GM21723 (cell line): Measurements from ENCODE around the gene CPNE4.
A peak's percentile ranks its signal among the peaks of the same experiment; 100 is the strongest.

Source experiments
- ATAC-seq: cut with Tn5 transposase; IDR thresholded peaks from one replicate; pipeline ENCODE4 v1.9.1; 2021; ENCODE audit warnings: mild to moderate bottlenecking, moderate library complexity; ENCODE audit not compliant: unreplicated experiment

CPNE4 gene

DNA sequence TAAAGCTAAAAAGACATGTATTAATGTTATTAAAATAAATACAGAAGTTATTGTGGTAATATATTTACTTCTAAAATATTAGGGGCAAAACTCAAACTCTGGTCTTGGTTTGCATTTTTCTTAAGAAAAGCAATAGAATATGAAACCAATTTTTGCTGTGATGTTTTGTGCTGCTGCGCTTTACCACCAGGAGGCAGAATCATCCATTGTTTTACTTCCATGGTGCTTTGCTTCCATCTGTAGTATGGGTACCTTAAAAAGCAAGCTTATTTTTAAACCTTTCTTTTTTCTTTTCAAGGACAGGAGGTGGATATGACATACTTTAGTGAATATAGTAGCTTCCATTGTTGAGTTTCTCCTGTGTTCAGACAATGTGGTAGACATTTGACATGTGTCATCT, 485.5 kb downstream of the CPNE4 start:
- no peak for ATAC-seq

GRCh38 chr3:131547585-131547984, 487.2 kb downstream of the CPNE4 start:
- ATAC-seq: no peak

GRCh38 chr3:131546441-131546840, 488.4 kb downstream of the CPNE4 start:
- ATAC-seq: no peak

GRCh38 chr3:131544557-131544956, 490.3 kb downstream of the CPNE4 start:
- no peak for ATAC-seq

GRCh38 chr3:131543714-131544113, 491.1 kb downstream of the CPNE4 start:
- no peak for ATAC-seq

GRCh38 chr3:131541288-131541687, 493.5 kb downstream of the CPNE4 start:
- ATAC-seq: no peak

DNA sequence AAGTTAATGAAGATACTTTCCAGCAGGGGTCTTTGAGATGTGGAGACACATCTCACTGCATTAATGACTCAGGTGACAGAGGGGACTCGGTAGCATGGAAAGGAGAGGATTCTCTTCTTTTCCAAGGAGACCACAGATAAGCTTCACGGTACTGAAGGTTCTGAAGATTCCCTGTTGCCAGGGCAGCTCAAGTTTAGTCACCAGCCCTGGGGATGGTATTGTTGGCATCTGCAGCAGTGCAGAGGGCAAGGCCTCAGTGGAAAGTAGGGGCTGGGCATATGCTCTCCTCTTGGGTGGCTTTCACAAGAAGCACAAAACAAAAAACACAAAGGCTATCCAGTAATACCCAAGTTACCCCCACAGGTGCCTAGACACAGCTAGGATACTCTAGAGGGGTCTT, 494.0 kb downstream of the CPNE4 start:
- no peak for ATAC-seq

DNA sequence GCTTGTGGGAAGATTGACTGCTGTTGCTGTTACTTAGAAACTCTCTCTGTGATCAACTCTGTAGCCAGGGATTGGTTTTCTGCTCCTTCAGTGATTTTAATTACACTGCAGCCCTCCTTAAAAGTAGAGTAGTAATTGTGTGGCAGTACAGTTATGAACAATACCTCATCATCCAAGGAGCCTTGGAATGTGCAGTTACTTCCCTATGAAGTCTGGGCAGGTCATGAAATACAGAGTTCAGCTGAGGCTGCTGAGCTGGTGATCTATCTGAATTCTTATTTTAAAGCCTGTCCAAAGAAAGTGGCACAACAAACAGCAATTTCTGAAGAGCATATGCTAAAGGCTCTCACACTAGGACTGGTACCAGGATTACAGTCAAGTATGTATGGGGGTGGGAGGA, 494.7 kb downstream of the CPNE4 start:
- no peak for ATAC-seq

DNA sequence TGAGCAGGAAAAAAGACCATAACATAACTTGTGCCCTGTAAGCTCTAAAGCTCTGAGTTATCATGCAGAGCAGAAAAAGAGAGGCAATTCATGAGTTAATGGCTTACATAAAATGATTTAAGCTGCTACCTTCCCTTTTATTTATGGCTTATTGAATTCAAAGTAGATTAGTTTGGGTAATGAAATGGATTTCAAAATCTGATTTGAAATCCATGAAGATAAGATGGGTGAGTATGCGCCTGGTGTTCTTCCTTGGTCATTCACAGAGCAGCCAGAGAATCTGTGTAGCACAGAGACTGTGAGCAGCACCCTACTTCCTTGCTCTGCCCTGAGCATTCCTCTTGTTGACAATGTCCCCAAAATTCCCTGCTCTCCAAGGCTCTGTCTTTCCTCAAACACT, 495.8 kb downstream of the CPNE4 start:
- ATAC-seq: no peak

DNA sequence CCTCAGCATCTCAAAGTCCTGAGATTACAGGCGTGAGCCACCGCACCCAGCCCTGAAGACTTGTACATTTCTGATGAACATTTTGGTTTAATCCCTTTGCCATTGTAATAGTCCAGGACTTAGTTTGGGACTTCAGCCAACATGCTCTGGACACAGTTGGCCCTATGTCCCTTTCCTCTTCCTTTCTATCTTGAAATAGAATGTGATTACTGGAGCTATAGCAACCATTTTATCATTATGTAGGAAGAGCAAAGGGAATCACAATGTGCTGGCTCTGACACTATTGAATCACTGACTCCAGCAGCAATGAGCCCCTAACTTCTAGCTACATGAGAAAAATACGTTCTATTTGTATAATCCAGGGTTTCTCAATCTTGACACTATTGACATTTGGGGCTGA, 497.3 kb downstream of the CPNE4 start:
- ATAC-seq: no peak

DNA sequence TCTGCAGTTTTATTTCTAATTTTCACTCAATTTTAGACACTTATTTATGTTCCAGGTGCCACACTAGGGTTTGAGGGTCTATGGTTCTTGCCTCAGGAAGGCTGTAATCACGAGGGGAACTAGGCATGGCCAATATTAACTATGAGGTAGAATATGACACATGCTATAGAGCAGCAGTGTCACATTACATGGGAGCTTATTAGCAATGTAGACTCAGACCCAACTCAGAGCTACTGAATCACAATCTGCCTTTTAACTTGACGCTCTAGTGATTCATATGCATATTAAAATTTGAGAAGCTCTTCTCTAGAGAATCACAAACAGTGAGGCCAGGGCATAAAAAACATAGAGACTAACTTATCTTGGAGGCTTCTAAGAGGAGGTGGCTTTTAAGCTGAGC, 499.2 kb downstream of the CPNE4 start:
- no peak for ATAC-seq

DNA sequence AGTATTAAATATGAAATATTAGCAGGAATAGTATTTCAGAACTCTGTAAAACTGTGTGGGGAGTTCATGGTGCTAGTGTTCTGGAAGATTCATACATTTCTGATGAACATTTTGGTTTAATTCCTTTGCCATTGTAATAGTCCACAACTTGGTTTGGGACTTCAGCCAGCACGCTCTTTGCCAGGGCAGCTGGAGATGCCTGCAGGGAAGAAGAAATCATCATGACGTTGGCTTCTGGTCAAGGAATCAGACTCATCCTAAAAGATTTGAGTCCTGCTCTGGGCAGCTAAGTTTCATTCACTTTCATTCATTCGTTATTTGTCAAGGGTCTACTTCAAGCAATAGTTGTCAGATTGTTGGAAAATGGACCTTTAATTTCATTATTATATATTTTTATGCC, 499.7 kb downstream of the CPNE4 start:
- no peak for ATAC-seq

DNA sequence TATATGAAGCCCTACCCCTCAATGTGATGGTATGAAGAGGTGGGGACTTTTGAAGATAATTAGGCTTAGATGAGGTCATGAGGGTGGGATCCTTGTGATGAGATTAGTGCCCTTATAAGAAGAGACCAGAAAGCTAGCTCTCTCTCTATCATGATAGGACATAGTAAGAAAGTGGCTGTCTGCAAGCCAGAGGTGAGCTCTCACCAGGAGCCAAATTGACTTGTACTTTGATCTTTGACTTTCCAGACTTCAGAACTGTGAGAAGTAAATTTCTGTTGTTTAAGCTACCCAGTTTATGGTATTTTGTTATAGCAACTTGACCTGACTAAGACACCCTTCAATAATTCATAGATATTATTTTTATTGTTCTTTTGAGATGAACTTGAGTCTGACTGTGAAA, 502.2 kb downstream of the CPNE4 start:
- ATAC-seq: no peak

- no peak for ATAC-seq
Observed at GRCh38 chr3:131530843-131531242, 504.0 kb downstream of the CPNE4 start.

GRCh38 chr3:131530388-131530787, 504.4 kb downstream of the CPNE4 start:
- no peak for ATAC-seq

DNA sequence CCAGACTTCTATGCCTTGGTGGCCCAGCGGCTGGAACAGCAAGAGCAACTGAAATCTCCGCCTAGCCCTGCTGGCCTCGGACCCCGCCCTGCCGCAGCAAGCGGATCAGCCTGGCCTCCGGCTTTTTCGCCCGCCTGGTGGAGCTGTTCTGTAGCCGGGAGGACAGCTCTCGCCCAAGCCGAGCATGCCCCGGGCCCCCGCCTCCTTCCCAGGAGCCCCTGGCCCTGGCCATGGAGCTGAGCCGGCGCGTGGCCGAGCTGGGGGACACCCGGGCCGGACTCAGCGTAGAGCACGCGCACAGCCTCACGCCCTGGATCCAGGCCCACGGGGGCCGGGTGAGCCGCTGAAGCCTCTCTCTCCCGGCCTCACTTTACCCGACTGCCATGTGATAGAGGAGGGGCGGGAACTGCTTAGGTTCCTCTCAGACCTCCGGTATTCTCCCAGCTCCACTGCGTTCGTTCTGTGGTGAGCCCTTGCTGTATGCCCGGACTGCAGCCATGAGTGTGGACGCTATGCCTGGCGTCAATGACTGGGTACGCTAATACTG, 507.9 kb downstream of the CPNE4 start:
- ATAC-seq: no peak

DNA sequence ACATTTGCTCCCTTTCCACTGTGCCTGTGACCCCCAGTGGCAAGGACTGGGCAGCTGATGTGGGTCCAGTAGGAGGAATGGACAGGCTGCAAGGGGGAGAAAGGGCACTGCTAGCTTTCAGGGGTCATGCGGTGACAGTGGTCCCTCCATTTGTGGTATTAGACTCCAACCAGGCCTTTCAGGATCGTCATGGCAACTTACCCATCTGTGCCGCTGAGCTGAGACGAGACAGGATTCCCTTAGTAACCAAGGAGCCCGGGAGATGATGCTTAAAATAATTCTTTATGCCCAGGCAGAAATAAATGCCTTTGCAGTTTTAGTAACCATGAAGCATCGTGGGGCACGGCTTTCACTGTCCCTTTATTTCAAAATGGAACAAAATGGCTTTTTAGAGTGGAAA, 516.1 kb downstream of the CPNE4 start:
- no peak for ATAC-seq

GRCh38 chr3:131505421-131505820, 529.4 kb downstream of the CPNE4 start:
- ATAC-seq: no peak

- ATAC-seq: no peak
Observed at GRCh38 chr3:131503320-131503635, 531.5 kb downstream of the CPNE4 start.

DNA sequence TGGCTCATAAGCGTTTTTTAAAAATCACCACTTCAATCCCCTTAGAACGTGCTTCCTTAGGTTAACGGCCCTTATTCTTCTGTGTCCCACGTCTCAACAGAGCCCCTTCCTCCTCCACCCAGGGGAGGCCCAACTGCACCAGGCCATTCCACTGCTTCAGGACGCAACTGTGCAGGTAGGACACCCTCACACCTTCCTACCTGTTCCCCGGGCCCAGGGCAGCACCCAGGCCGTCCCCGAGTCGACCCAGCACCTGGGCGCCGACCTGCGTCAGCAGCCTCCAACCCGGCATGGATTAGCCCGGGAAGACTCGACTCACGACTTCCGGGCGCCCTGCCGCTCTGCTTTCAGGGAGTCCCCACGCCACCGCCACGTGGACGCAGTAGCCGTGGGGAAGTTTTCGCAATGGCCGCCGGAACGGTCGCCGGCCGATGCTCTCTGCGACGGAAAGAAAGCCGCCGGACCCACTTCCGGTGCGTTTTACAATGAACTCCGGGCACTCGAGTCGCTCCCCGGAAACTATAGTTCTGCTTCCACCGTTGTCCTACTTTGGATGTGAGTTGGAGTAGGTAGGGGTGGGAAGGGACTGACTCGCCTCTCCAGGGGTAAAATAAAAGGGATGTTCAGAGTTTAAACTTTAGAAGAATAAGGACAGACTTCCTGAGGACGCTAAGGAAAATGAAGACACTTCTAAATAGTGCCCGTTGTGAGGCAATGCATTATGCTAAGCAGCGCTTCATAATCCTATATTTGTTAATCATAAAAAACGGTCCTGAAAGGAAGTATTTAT, 532.1 kb downstream of the CPNE4 start, which contains the start of gene MRPL3:
Gene MRPL3, minus strand, starts transcription at position 442 of the 790 bp plus-strand sequence. Its CDS starts 150 bp downstream, at position 292.
- peak; percentile 98 for ATAC-seq

GRCh38 chr3:131501949-131502348, 532.9 kb downstream of the CPNE4 start:
- no peak for ATAC-seq

DNA sequence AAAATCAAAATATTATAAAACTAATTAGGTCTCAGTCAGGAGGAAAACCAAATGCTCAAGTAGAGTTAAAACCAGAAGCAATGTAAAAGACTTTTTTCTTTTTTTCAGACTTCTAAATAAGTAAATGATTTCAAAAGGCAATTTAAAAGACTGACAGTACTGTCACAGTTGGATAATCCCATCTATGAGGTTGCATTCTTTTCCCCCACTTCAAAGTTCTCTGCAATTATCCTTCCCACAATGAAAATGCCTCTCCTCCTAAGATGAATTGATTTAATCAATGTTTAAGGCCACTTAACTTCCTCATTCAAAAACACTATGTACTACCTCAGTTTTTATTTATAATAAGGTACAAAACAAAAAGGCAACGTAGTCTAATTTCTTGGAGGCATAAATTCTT, 540.1 kb downstream of the CPNE4 start:
- no peak for ATAC-seq

- no peak for ATAC-seq
Observed at GRCh38 chr3:131491775-131492174, 543.0 kb downstream of the CPNE4 start.
